Esophagus squamous epithelium (tissue), 4 donors: ENCODE measurements around the gene DYRK1A.

Source experiments
- POLR2A ChIP-seq, 4 donors: fragments of 450-650 bp; IDR thresholded peaks; one replicate each; pipeline ENCODE4 v1.6.1; 2017; ENCODE audit warnings: antibody characterized with exemption in 4 of 4, mild to moderate bottlenecking in 4 of 4, moderate library complexity in 3 of 4
- TF ChIP-seq, protein P1 (sequence below), 6 experiments: fragments of 450-650 bp in 4 of 6; fragments of 200-600 bp in 2 of 6; sonication (generic) in 2 of 6; IDR thresholded peaks; one replicate each; pipeline ENCODE4 v1.5.1; 2016 to 2019; ENCODE audit warnings: antibody characterized with exemption in 6 of 6, mild to moderate bottlenecking in 4 of 6, moderate library complexity in 4 of 6

DNA sequence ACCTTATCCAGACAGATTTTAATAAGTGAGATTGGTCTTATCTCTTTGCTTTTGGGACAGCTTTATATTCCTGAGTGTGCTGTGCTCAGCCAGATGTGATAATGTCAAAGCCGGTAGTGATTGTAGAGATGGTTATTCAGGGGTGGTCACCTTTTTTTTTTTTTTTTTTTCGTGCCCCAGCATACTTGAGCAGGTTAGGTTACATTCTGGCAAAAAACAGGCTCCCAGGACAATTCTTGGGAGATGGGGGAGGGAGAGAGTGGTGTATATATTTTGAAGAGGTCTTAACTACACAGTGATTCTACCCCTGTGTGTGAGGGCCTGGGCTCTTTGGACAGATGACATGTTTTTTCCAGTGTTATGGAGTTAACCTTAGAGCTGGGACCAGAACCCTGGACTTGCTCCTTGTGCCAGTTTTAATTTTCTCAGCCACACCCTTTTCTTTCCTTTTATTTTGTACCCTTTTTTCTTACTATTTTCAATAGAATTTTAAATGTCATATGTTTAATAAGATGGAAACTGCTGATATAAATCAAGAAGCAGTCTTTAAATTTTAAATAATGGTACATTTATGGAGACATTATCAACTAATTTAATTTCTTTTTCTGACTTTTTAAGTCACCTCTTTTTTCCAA is 88.4 kb downstream of the DYRK1A start:
- TF ChIP-seq, protein P1, sequence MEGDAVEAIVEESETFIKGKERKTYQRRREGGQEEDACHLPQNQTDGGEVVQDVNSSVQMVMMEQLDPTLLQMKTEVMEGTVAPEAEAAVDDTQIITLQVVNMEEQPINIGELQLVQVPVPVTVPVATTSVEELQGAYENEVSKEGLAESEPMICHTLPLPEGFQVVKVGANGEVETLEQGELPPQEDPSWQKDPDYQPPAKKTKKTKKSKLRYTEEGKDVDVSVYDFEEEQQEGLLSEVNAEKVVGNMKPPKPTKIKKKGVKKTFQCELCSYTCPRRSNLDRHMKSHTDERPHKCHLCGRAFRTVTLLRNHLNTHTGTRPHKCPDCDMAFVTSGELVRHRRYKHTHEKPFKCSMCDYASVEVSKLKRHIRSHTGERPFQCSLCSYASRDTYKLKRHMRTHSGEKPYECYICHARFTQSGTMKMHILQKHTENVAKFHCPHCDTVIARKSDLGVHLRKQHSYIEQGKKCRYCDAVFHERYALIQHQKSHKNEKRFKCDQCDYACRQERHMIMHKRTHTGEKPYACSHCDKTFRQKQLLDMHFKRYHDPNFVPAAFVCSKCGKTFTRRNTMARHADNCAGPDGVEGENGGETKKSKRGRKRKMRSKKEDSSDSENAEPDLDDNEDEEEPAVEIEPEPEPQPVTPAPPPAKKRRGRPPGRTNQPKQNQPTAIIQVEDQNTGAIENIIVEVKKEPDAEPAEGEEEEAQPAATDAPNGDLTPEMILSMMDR (IDR thresholded peaks at IDR 0.05) = no peak
- TF ChIP-seq POLR2A (IDR thresholded peaks at IDR 0.05) = no peak
